ENCODE measurements around the gene KCNJ5.

KCNJ5 gene

GRCh38 chr11:128949791-128950454, 58.8 kb downstream of the KCNJ5 start:
- DNase-seq (ENCODE audit: low read depth in 2 of 2, low spot score in 1 of 2), result no peak

DNA sequence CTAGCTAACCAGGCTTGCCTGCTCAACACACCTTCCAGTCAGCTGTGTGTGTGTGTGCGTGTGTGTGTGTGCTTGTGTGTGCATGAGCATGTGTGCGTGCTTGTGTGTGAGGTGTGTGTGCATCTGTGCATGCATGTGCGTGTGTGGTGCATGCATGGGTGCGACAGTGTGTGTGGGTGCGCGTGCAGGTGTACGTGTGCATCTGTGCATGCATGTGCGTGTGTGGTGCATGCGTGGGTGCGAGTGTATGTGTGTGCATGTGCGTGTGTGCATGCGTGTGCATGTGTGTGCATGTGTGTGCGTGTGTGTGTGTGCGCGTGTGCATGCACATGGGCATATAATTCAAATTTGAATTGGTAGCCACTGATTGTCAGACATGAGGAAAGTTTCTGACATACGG, 62.0 kb downstream of the KCNJ5 start:
- no peak for DNase-seq (ENCODE audit: low read depth in 2 of 2, low spot score in 1 of 2)

DNA sequence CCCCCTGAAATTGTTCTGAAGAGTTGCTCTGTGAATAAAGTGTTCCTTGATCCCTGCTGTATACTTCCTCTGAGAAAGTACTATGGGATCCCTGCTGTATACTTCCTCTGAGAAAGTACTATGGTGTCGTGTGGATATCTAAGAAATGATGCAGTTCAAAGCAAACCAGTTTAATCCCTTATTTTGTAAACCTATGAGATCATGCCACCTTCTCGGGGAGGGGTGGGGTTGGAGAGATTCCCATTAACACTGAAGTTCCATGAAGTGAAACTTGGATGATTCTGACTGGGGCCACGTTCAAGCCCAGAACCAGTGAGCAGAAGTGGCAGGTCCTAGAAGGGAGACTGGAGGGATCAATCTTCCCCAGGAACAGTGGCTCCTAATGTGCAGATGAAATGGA, 64.5 kb downstream of the KCNJ5 start:
- no peak for DNase-seq (ENCODE audit: low read depth in 2 of 2, low spot score in 1 of 2)

- no peak for DNase-seq (ENCODE audit: low read depth in 2 of 2, low spot score in 1 of 2)
Measured at GRCh38 chr11:128956401-128957201, 65.4 kb downstream of the KCNJ5 start.

DNA sequence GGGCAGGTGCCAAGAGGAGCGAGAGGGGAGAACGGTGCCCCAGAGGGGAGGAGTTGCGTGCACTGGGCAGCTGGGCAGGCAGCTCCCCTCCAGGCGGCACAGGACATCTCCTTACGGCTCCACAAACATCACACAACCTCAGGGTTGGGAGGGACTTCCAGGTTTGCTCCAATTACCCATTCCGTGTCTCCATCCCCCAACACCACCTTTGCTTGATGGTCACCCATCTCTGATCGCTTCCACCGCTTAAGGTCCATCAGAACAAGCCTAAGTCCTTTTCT, 66.0 kb downstream of the KCNJ5 start:
- no peak for DNase-seq (ENCODE audit: low read depth in 2 of 2, low spot score in 1 of 2)

- no peak for DNase-seq (ENCODE audit: low read depth in 2 of 2, low spot score in 1 of 2)
Measured at GRCh38 chr11:128961645-128962044, 70.5 kb downstream of the KCNJ5 start.

- DNase-seq (ENCODE audit: low read depth in 2 of 2, low spot score in 1 of 2), result no peak
Measured at GRCh38 chr11:128962896-128963295, 71.7 kb downstream of the KCNJ5 start.

GRCh38 chr11:128963744-128964325, 72.7 kb downstream of the KCNJ5 start:
- DNase-seq (ENCODE audit: low read depth in 2 of 2, low spot score in 1 of 2), result no peak

- no peak for DNase-seq (ENCODE audit: low read depth in 2 of 2, low spot score in 1 of 2)
Measured at GRCh38 chr11:128964463-128964930, 73.3 kb downstream of the KCNJ5 start.

GRCh38 chr11:128965485-128965884, 74.3 kb downstream of the KCNJ5 start:
- no peak for DNase-seq (ENCODE audit: low read depth in 2 of 2, low spot score in 1 of 2)

GRCh38 chr11:128967578-128967977, 76.4 kb downstream of the KCNJ5 start:
- DNase-seq (ENCODE audit: low read depth in 2 of 2, low spot score in 1 of 2), result no peak

DNA sequence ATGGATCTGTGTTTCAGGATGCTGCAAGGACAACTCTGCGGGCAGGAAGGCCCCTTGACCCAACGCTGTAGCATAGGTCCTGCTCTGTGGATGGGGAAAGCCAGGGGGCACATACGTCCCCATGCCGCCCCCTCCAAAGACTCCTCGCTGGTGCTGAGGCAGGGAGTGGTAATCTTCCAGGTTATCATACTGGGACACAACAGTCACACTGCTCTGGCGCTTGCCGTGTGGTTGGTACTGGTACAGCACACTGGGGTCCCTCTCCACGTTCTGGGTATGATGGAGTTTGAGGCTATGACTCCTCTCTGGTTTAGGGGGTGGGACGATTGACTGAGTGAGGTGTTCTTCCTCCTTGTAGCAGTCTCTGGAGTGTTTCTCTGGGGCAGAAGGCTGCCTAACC, 77.8 kb downstream of the KCNJ5 start:
- DNase-seq (ENCODE audit: low read depth in 2 of 2, low spot score in 1 of 2), result no peak
